Measurements from ENCODE around the gene RABGAP1L.

Gene RABGAP1L

DNA sequence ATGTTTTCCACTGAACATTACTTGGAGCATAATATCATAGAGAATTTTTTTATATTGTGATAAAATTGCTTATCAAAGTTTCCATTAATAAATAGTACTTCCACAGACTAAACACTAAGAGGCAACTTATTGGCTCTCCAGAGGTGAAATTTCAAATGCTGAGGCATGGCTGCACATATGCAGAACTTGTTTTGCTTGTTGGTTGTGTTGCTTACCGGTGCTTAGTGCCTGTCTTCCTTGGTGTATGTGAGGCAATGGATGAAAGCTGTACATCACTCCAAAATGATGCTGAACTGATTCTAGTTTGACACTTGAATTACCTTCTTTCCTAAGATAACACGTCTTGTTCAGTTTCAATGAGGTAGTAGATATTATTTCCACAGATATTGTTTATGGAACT, 258.6 kb downstream of the RABGAP1L start:
- Histone ChIP-seq H3K9ac (ENCODE audit: insufficient read length, low read depth) (no peak overlapping the region), H3K27me3 (ENCODE audit: insufficient read depth, insufficient read length) (no peaks in the 10 kb centered on the region), H3K4me1 (ENCODE audit: insufficient read depth, insufficient read length) (no peaks in the 10 kb centered on the region), H3K36me3 (ENCODE audit: insufficient read depth, insufficient read length, low read length) (no peaks in the 10 kb centered on the region), H3K4me3 (ENCODE audit: insufficient read length, low read depth) (no peak overlapping the region), H3K9me3 (ENCODE audit: insufficient read depth, low read length) (no peaks in the 10 kb centered on the region)
- no peak for DNase-seq (ENCODE audit: low read depth, low spot score)
- TF ChIP-seq ZNF274 (IDR thresholded peaks at IDR 0.05; ENCODE audit: low read depth, low read length) (no peak), YY1 (IDR thresholded peaks at IDR 0.05; ENCODE audit: insufficient read depth, insufficient read length) (no peak), SUZ12 (IDR thresholded peaks at IDR 0.05; ENCODE audit: extremely low read depth, insufficient read depth, insufficient read length) (no peak)

DNA sequence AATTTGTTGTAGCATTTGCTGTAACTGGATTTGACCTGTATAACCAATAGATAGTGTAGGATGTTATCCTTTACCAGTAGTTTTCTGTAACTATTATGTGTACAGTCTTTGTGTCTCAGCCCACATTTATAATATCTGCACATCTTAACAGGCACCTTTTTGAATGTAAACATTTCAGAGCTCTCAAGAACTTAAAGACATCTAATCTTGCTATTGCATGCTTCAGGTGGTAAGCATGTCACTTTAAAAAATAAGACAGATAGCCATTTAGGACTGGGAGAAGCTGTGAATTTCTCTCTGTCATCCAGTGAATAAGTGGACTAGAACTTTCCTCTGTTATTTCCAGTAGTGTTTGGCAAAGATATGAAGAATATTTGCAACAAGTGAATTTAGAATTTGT, 265.8 kb downstream of the RABGAP1L start:
- Histone ChIP-seq H3K9me3 (ENCODE audit: insufficient read depth, low read length) (no peaks in the 10 kb centered on the region), H3K9ac (ENCODE audit: insufficient read length, low read depth) (no peak overlapping the region)
- TF ChIP-seq SUZ12 (IDR thresholded peaks at IDR 0.05; ENCODE audit: extremely low read depth, insufficient read depth, insufficient read length) (no peak), YY1 (IDR thresholded peaks at IDR 0.05; ENCODE audit: insufficient read depth, insufficient read length) (no peak), ZNF274 (IDR thresholded peaks at IDR 0.05; ENCODE audit: low read depth, low read length) (no peak)

DNA sequence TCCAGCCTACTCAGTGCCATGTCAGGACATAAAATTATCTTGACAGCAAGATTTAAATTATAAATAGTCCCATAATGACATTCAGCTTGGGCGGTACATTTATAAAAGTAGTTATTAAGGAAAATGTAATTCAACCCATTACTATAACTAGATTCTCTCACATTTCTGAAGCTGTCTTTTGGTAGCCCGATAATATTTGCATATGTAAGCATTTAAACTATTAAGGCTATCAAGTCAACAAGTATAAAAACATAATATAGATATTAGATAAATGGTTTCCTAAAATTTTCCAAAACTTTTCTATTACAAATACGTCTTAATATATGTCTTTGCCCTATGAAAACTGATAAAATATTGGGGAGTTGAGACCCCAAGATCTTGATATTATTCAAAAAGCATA, 266.8 kb downstream of the RABGAP1L start:
- Histone ChIP-seq H3K9me3 (ENCODE audit: insufficient read depth, low read length) (no peaks in the 10 kb centered on the region), H3K9ac (ENCODE audit: insufficient read length, low read depth) (no peak overlapping the region), H3K27me3 (ENCODE audit: insufficient read depth, insufficient read length) (no peaks in the 10 kb centered on the region), H3K4me3 (ENCODE audit: insufficient read length, low read depth) (no peak overlapping the region), H3K36me3 (ENCODE audit: insufficient read depth, insufficient read length, low read length) (no peaks in the 10 kb centered on the region), H3K4me1 (ENCODE audit: insufficient read depth, insufficient read length) (no peaks in the 10 kb centered on the region)
- no peak for TF ChIP-seq ZNF274 (IDR thresholded peaks at IDR 0.05; ENCODE audit: low read depth, low read length)
- TF ChIP-seq SUZ12 (IDR thresholded peaks at IDR 0.05; ENCODE audit: extremely low read depth, insufficient read depth, insufficient read length): no peak
- no peak for TF ChIP-seq YY1 (IDR thresholded peaks at IDR 0.05; ENCODE audit: insufficient read depth, insufficient read length)
- no peak for DNase-seq (ENCODE audit: low read depth, low spot score)

More for the DNA sequence above, 265.8 kb downstream of the RABGAP1L start:
- H3K36me3 ChIP-seq (ENCODE audit: insufficient read depth, insufficient read length, low read length): no peaks in the 10 kb centered on the region
- H3K4me1 ChIP-seq (ENCODE audit: insufficient read depth, insufficient read length): no peaks in the 10 kb centered on the region
- no peaks in the 10 kb centered on the region for H3K27me3 ChIP-seq (ENCODE audit: insufficient read depth, insufficient read length)
- H3K4me3 ChIP-seq (ENCODE audit: insufficient read length, low read depth): no peak overlapping the region
- DNase-seq (ENCODE audit: low read depth, low spot score): no peak

DNA sequence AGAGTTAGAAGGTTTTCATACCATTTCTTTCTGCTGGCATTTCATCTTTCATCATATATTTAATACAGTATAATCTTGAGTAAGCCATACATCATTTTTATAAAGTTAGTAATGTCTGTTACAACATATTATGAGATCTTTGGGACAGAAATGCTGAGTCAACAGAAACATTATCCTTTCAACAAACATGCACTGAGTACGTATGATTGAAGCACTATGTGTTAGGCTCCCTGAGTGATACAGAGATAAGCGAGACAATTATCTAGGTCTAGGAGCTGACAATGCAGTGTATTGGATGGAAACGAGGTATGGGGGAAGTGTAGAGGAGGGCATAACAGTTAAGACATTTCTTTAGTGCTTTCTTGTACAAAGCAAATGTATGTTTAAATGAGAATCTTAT, 268.7 kb downstream of the RABGAP1L start:
- H3K4me1 ChIP-seq (ENCODE audit: insufficient read depth, insufficient read length): no peaks in the 10 kb centered on the region
- no peaks in the 10 kb centered on the region for H3K27me3 ChIP-seq (ENCODE audit: insufficient read depth, insufficient read length)
- TF ChIP-seq YY1 (IDR thresholded peaks at IDR 0.05; ENCODE audit: insufficient read depth, insufficient read length) (no peak), SUZ12 (IDR thresholded peaks at IDR 0.05; ENCODE audit: extremely low read depth, insufficient read depth, insufficient read length) (no peak), ZNF274 (IDR thresholded peaks at IDR 0.05; ENCODE audit: low read depth, low read length) (no peak)
- DNase-seq (ENCODE audit: low read depth, low spot score): no peak
- H3K9me3 ChIP-seq (ENCODE audit: insufficient read depth, low read length): no peaks in the 10 kb centered on the region
- no peaks in the 10 kb centered on the region for H3K36me3 ChIP-seq (ENCODE audit: insufficient read depth, insufficient read length, low read length)
- no peak overlapping the region for H3K4me3 ChIP-seq (ENCODE audit: insufficient read length, low read depth)
- no peak overlapping the region for H3K9ac ChIP-seq (ENCODE audit: insufficient read length, low read depth)

DNA sequence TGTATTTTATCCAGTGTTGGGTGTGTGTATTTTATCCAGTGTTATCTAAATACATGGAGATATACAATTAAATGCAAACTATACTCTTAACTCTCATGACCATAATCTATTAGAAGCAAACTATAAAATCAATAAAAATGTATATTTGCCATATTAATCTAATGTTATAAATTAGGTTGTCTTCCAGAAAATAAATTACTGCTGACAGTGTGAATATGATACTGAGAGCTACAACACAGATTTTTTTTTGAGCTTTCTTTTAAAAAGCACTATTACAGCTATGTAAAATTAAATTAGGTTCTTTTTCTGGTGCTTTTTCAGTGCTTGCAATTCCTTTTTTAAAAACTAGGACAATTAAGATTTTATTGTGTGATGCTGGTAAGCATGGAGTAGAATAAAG, 269.4 kb downstream of the RABGAP1L start:
- H3K4me3 ChIP-seq (ENCODE audit: insufficient read length, low read depth): no peak overlapping the region
- H3K9me3 ChIP-seq (ENCODE audit: insufficient read depth, low read length): no peaks in the 10 kb centered on the region
- H3K27me3 ChIP-seq (ENCODE audit: insufficient read depth, insufficient read length): no peaks in the 10 kb centered on the region
- no peak overlapping the region for H3K9ac ChIP-seq (ENCODE audit: insufficient read length, low read depth)
- TF ChIP-seq ZNF274 (IDR thresholded peaks at IDR 0.05; ENCODE audit: low read depth, low read length) (no peak), YY1 (IDR thresholded peaks at IDR 0.05; ENCODE audit: insufficient read depth, insufficient read length) (no peak), SUZ12 (IDR thresholded peaks at IDR 0.05; ENCODE audit: extremely low read depth, insufficient read depth, insufficient read length) (no peak)
- H3K36me3 ChIP-seq (ENCODE audit: insufficient read depth, insufficient read length, low read length): no peaks in the 10 kb centered on the region
- no peaks in the 10 kb centered on the region for H3K4me1 ChIP-seq (ENCODE audit: insufficient read depth, insufficient read length)
- DNase-seq (ENCODE audit: low read depth, low spot score): no peak

DNA sequence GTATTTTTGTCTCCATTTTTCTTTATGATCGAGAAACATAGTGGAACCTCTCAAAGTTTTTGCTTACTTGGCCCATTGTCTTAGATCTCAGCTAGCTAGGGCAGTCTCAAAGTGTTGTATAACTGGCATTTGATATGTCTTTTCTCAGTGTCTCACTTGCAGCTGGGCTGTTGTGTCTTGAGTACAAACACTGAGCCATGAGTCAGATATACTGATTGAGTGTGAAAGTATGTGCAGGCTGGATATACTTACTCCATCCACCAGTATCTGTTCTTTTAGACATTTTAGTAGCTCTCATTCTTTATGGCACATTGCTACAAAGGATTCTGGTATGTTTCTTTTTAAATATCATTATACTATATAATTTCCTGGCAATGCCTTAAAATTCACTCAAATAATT, 274.1 kb downstream of the RABGAP1L start:
- TF ChIP-seq YY1 (IDR thresholded peaks at IDR 0.05; ENCODE audit: insufficient read depth, insufficient read length) (no peak), SUZ12 (IDR thresholded peaks at IDR 0.05; ENCODE audit: extremely low read depth, insufficient read depth, insufficient read length) (no peak)
- Histone ChIP-seq H3K4me3 (ENCODE audit: insufficient read length, low read depth) (no peak overlapping the region), H3K36me3 (ENCODE audit: insufficient read depth, insufficient read length, low read length) (no peaks in the 10 kb centered on the region), H3K9me3 (ENCODE audit: insufficient read depth, low read length) (no peaks in the 10 kb centered on the region; the same call in 1 of the 2 replicates), H3K4me1 (ENCODE audit: insufficient read depth, insufficient read length) (no peaks in the 10 kb centered on the region), H3K27me3 (ENCODE audit: insufficient read depth, insufficient read length) (no peaks in the 10 kb centered on the region), H3K9ac (ENCODE audit: insufficient read length, low read depth) (no peak overlapping the region)
- DNase-seq (ENCODE audit: low read depth, low spot score): no peak

DNA sequence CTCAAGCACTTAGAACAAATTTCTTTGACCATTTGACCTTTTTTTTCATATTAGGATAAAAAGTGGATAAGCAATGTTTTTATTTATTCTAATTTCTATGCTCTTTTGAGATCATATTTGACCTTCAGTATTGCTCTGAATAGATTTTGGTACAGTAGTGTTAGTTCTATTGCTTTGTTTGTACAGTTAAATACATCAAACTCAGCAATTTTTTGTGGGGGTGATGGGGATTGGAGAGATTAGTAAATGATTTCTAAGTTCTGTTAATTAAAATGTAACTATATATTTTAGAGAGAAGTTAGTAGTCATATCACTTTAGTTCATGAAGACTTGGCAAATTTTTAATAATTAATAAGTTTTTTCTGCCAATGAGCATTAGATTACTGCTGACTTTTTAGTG, 286.0 kb downstream of the RABGAP1L start:
- no peaks in the 10 kb centered on the region for H3K4me1 ChIP-seq (ENCODE audit: insufficient read depth, insufficient read length)
- no peaks in the 10 kb centered on the region for H3K9me3 ChIP-seq (ENCODE audit: insufficient read depth, low read length)
- no peak for DNase-seq (ENCODE audit: low read depth, low spot score)
- no peaks in the 10 kb centered on the region for H3K36me3 ChIP-seq (ENCODE audit: insufficient read depth, insufficient read length, low read length)
- no peak overlapping the region for H3K9ac ChIP-seq (ENCODE audit: insufficient read length, low read depth)
- TF ChIP-seq YY1 (IDR thresholded peaks at IDR 0.05; ENCODE audit: insufficient read depth, insufficient read length) (no peak), SUZ12 (IDR thresholded peaks at IDR 0.05; ENCODE audit: extremely low read depth, insufficient read depth, insufficient read length) (no peak), ZNF274 (IDR thresholded peaks at IDR 0.05; ENCODE audit: low read depth, low read length) (no peak)
- no peak overlapping the region for H3K4me3 ChIP-seq (ENCODE audit: insufficient read length, low read depth)
- H3K27me3 ChIP-seq (ENCODE audit: insufficient read depth, insufficient read length): no peaks in the 10 kb centered on the region

- TF ChIP-seq ZNF274 (IDR thresholded peaks at IDR 0.05; ENCODE audit: low read depth, low read length): no peak
- no peak for TF ChIP-seq SUZ12 (IDR thresholded peaks at IDR 0.05; ENCODE audit: extremely low read depth, insufficient read depth, insufficient read length)
- no peak for TF ChIP-seq YY1 (IDR thresholded peaks at IDR 0.05; ENCODE audit: insufficient read depth, insufficient read length)
- peak; percentile 15 for DNase-seq (ENCODE audit: low read depth, low spot score)
- H3K27me3 ChIP-seq (ENCODE audit: insufficient read depth, insufficient read length): no peaks in the 10 kb centered on the region
- H3K4me3 ChIP-seq (ENCODE audit: insufficient read length, low read depth): no peak overlapping the region
- H3K9me3 ChIP-seq (ENCODE audit: insufficient read depth, low read length): no peaks in the 10 kb centered on the region
- H3K9ac ChIP-seq (ENCODE audit: insufficient read length, low read depth): no peak overlapping the region
- H3K36me3 ChIP-seq (ENCODE audit: insufficient read depth, insufficient read length, low read length): no peaks in the 10 kb centered on the region
- no peaks in the 10 kb centered on the region for H3K4me1 ChIP-seq (ENCODE audit: insufficient read depth, insufficient read length)
These were observed 286.5 kb downstream of the RABGAP1L start for GRCh38 chr1:174445817-174446216.

Measured in NT2/D1 (cell line).